Ovary (tissue), 9 donors: ENCODE measurements around the gene STUM. TPM values are rescaled to one million over a fixed set of nuclear protein-coding genes. Genes with fewer than 3 reads are reported as not detected.
A peak's percentile ranks its signal among the peaks of the same experiment; 100 is the strongest.

ENCODE experiments used
- DNase-seq, 5 donors: peaks; one replicate each; pipeline ENCODE4 v3.0.0-alpha.2; 2019 to 2020
- H3K27ac ChIP-seq, 2 donors: fragments of 200-600 bp; one replicate each; pipeline versions ENCODE4 v1.5.1 to v1.8.0; 2019 to 2022
- H3K27me3 ChIP-seq: fragments of 200-600 bp; one replicate; pipeline ENCODE4 v1.8.0; 2022
- H3K36me3 ChIP-seq: fragments of 200-600 bp; sonication (generic); one replicate; pipeline ENCODE4 v1.5.1; 2019
- H3K4me1 ChIP-seq: one replicate; pipeline ENCODE4 v1.8.1; 2013; ENCODE audit warnings: mild to moderate bottlenecking, moderate library complexity; ENCODE audit not compliant: insufficient read depth
- H3K4me3 ChIP-seq: fragments of 200-600 bp; sonication (generic); one replicate; pipeline ENCODE4 v1.5.1; 2017
- H3K9me3 ChIP-seq, 2 donors: fragments of 200-600 bp in 1 of 2; sonication (generic) in 1 of 2; one replicate each; pipeline versions ENCODE4 v1.5.1 to v1.8.1; 2013 to 2019; ENCODE audit warnings: mild to moderate bottlenecking in 1 of 2, moderate library complexity in 1 of 2
- EP300 ChIP-seq: sonication (generic); formaldehyde crosslinking; IDR thresholded peaks from one replicate; pipeline ENCODE4 v1.6.1; 2017; ENCODE audit warnings: antibody characterized with exemption
- POLR2A ChIP-seq: fragments of 450-650 bp; IDR thresholded peaks from one replicate; pipeline ENCODE4 v1.6.1; 2017; ENCODE audit warnings: antibody characterized with exemption, mild to moderate bottlenecking, moderate library complexity
- WGBS, 3 donors: extraction: QIAGEN DNeasy Blood & Tissue Kit in 1 of 3; methylation state at CpG; one replicate each; pipeline versions ENCODE4 v1.1.5 to v1.1.7; 2013 to 2017; 5-methylcytosine and 5-hydroxymethylcytosine counted together
- intact Hi-C, 4 donors: fragments of 100-400 bp; cut with DNase I; formaldehyde crosslinking; loops; one replicate each; pipeline versions ENCODE4 v1.11.0 to v1.15.1; 2022 to 2023
- polyA plus RNA-seq, 2 donors: library from polyadenylated mRNA; stranded (reverse); fragments of 200-250 nt in 1 of 2; fragments of 350-450 nt in 1 of 2; fragmentation: Illumina TruSeq in 1 of 2; extraction: RNeasy Lipid Tissue Mini Kit (QIAGEN cat#74804) in 1 of 2; gene quantifications; one replicate each; pipeline ENCODE4 v1.2.3, GENCODE V29; 2013 to 2014
- total RNA-seq, 7 donors: library from RNA; depleted of rRNA in 2 of 7; stranded (reverse); fragments of >200 nt in 2 of 7; fragmentation: NEBNext Ultra II Directional in 3 of 7; extraction: Animal tissue kit (Norgen Biotek cat#: 25700) in 3 of 7; gene quantifications; one replicate each; pipeline versions ENCODE4 v1.1.0 to v1.2.4, GENCODE V29; 2016 to 2023
- TF ChIP-seq, protein P1 (sequence below), 3 donors: fragments of 450-650 bp in 2 of 3; fragments of 200-600 bp in 1 of 3; IDR thresholded peaks; one replicate each; pipeline versions ENCODE4 v1.5.1 to v1.8.0; 2016 to 2022; ENCODE audit warnings: antibody characterized with exemption in 3 of 3, mild to moderate bottlenecking in 1 of 3
- donor health status: DM: no; HTN: no; CAD: no; lungs with moderate emphysema.
- donor health status: DM: no; HTN: no; CAD: no.
- donor health status: Bipolar disorder and iron deficiency.
- donor health status: DM: yes; HTN: yes; CAD: no.
- donor health status: DM: no; HTN: no; CAD: no.
- donor health status: DM: yes; HTN: yes; CAD: no.

The STUM gene
- total and polyA plus RNA-seq, 9 donors = 0.24 to 6.1 (median 2.5) TPM

GRCh38 chr1:226534098-226534497, 14.5 kb upstream of the STUM start:
- no peak overlapping the region for H3K4me3 ChIP-seq
- H3K4me1 ChIP-seq = no peaks in the 10 kb centered on the region
- TF ChIP-seq POLR2A (no peak), EP300 (no peak)
- TF ChIP-seq, protein P1, sequence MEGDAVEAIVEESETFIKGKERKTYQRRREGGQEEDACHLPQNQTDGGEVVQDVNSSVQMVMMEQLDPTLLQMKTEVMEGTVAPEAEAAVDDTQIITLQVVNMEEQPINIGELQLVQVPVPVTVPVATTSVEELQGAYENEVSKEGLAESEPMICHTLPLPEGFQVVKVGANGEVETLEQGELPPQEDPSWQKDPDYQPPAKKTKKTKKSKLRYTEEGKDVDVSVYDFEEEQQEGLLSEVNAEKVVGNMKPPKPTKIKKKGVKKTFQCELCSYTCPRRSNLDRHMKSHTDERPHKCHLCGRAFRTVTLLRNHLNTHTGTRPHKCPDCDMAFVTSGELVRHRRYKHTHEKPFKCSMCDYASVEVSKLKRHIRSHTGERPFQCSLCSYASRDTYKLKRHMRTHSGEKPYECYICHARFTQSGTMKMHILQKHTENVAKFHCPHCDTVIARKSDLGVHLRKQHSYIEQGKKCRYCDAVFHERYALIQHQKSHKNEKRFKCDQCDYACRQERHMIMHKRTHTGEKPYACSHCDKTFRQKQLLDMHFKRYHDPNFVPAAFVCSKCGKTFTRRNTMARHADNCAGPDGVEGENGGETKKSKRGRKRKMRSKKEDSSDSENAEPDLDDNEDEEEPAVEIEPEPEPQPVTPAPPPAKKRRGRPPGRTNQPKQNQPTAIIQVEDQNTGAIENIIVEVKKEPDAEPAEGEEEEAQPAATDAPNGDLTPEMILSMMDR (IDR thresholded peaks at IDR 0.05) = no peak
- no peaks in the 10 kb centered on the region for H3K27me3 ChIP-seq
- no peak for DNase-seq
- intact Hi-C loops = no loop called here
- WGBS, 3 donors = 94 to 97% (median 94%) methylated on average over 3 of the region's 3 CpGs
- H3K27ac ChIP-seq = no peak overlapping the region
- no peaks in the 10 kb centered on the region for H3K36me3 ChIP-seq
- H3K9me3 ChIP-seq = no peaks in the 10 kb centered on the region

GRCh38 chr1:226534645-226535044, 13.9 kb upstream of the STUM start:
- intact Hi-C loops = no loop called here
- no peak overlapping the region for H3K4me3 ChIP-seq
- H3K27me3 ChIP-seq = no peaks in the 10 kb centered on the region
- no peaks in the 10 kb centered on the region for H3K4me1 ChIP-seq
- no peaks in the 10 kb centered on the region for H3K36me3 ChIP-seq
- DNase-seq = no peak
- H3K27ac ChIP-seq = no peak overlapping the region
- 94 to 97% (median 96%) methylated on average over 2 of the region's 2 CpGs for WGBS, 3 donors
- TF ChIP-seq, protein P1 (IDR thresholded peaks at IDR 0.05) = no peak
- no peak for TF ChIP-seq POLR2A
- no peak for TF ChIP-seq EP300
- H3K9me3 ChIP-seq = no peaks in the 10 kb centered on the region

GRCh38 chr1:226535666-226536065, 12.9 kb upstream of the STUM start:
- H3K4me3 ChIP-seq = no peak overlapping the region
- TF ChIP-seq EP300 (no peak), POLR2A (no peak)
- TF ChIP-seq, protein P1 (IDR thresholded peaks at IDR 0.05) = no peak
- no peak for DNase-seq
- H3K27me3 ChIP-seq = no peaks in the 10 kb centered on the region
- H3K4me1 ChIP-seq = no peaks in the 10 kb centered on the region
- WGBS, 3 donors = 86 to 93% (median 89%) methylated on average over 9 of the region's 9 CpGs
- H3K36me3 ChIP-seq = no peaks in the 10 kb centered on the region
- intact Hi-C loops = no loop called here
- no peak overlapping the region for H3K27ac ChIP-seq
- no peaks in the 10 kb centered on the region for H3K9me3 ChIP-seq

DNA sequence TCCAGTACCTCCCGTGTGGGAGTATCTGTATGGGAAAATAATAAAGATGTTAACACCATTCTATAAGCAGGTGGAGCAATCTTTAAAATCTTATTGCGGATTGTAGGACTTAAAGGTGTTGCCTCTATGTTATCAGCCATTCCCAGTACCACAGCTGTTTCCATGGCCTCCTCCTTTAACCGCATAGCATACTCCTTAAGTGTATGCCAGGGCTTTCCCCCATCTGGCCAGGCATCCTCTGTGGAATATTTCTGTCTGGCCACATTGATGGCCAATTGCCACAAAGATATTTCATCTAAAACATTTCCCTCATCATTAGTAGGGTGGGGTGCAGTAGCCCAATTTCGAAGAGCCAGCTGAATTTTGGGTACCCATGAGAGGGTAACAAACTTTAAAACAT, 7.3 kb upstream of the STUM start:
- Histone ChIP-seq H3K9me3 (no peaks in the 10 kb centered on the region), H3K4me1 (no peaks in the 10 kb centered on the region), H3K4me3 (no peak overlapping the region), H3K36me3 (no peaks in the 10 kb centered on the region), H3K27ac (no peak overlapping the region), H3K27me3 (no peaks in the 10 kb centered on the region)
- TF ChIP-seq EP300 (no peak), POLR2A (no peak)
- DNase-seq = no peak
- intact Hi-C loops = loop anchor here in 2 of 4 donors (10.0 kb wide), 2 partner anchors 284 to 904 kb away; no protein-coding TSS in a partner anchor
- WGBS, 3 donors = 89 to 94% (median 90%) methylated on average over 4 of the region's 4 CpGs

- intact Hi-C loops = loop anchor here in 2 of 4 donors (10.0 kb wide), 2 partner anchors 283 to 903 kb away; no protein-coding TSS in a partner anchor
- DNase-seq = peak in 4 of 5 donors; percentile 20 to 44 (median 40)
These were observed 6.6 kb upstream of the STUM start for GRCh38 chr1:226541631-226542622.

More at GRCh38 chr1:226541631-226542622, 6.6 kb upstream of the STUM start:
- TF ChIP-seq, protein P1 (IDR thresholded peaks at IDR 0.05) = no peak
- no peak for TF ChIP-seq POLR2A
- no peak for TF ChIP-seq EP300
- no peaks in the 10 kb centered on the region for H3K36me3 ChIP-seq
- no peaks in the 10 kb centered on the region for H3K4me1 ChIP-seq
- WGBS, 3 donors = 85 to 88% (median 87%) methylated on average over 14 of the region's 14 CpGs
- H3K9me3 ChIP-seq = no peaks in the 10 kb centered on the region
- H3K27me3 ChIP-seq = no peaks in the 10 kb centered on the region
- H3K27ac ChIP-seq = no peak overlapping the region
- no peak overlapping the region for H3K4me3 ChIP-seq
